HCT116 (cell line): Measurements from ENCODE around the gene TULP4. TPM values are rescaled to one million over a fixed set of nuclear protein-coding genes. Genes with fewer than 3 reads are reported as not detected.

ENCODE experiments used
- ATAC-seq: fragments of 200-7000 bp; cut with Tn5 transposase; 2 replicates; pipeline ENCODE4 v1.9.1; 2020; ENCODE audit warnings: mild to moderate bottlenecking, moderate library complexity
- BruUV-seq: library from RNA; stranded (reverse); fragments of 400-500 nt; replicated peaks from 2 replicates; lab custom pipeline; 2021; lab: Mats Ljungman, UMichigan
- CTCF ChIA-PET: fragments of 300-600 bp; sonication (Branson Sonifier 250); formaldehyde crosslinking; loops from one replicate; lab custom pipeline; 2021; ENCODE audit warnings: antibody characterized with exemption; lab: Charles Lee
- POLR2A ChIA-PET: fragments of 300-600, 350-600 bp; sonication (Branson Sonifier 250); formaldehyde crosslinking; loops from one replicate; lab custom pipeline; 2021; ENCODE audit warnings: antibody characterized with exemption; lab: Charles Lee
- RAD21 ChIA-PET, 2 experiments: fragments of 300-600 bp; sonication (Branson Sonifier 250); formaldehyde crosslinking; loops; one replicate each; lab custom pipeline; 2023; ENCODE audit warnings: low total read pairs in 2 of 2; ENCODE audit not compliant: uncharacterized antibody in 2 of 2, unreplicated experiment in 2 of 2, low non-redundant PET in 1 of 2; lab: Charles Lee
- DNase-seq: peaks from one replicate; pipeline ENCODE4 v3.0.0-alpha.2; 2010; ENCODE audit warnings: low read depth, low spot score
- H2AFZ ChIP-seq: fragments of 200-600 bp; shearing (Covaris generic), sonication (generic); 2 replicates; pipeline ENCODE4 v1.6.1; 2017; ENCODE audit warnings: low read depth, mixed run types, mixed read lengths, antibody characterized with exemption, low read length; ENCODE audit not compliant: poor library complexity, severe bottlenecking
- H3K27ac ChIP-seq: 2 replicates; pipeline ENCODE4 v1.5.1; 2012; ENCODE audit warnings: low read depth, low read length
- H3K27me3 ChIP-seq: fragments of 200-600 bp; sonication (generic); 2 replicates; pipeline ENCODE4 v1.6.1; 2016; ENCODE audit warnings: mixed run types, low read length, mixed read lengths; ENCODE audit not compliant: insufficient read depth
- H3K36me3 ChIP-seq, 2 experiments: fragments of 200-500 bp in 1 of 2; fragments of 200-600 bp in 1 of 2; sonication (Bioruptor generic) in 1 of 2; sonication (generic) in 1 of 2; 2 replicates each; pipeline versions ENCODE4 v1.5.1 to v1.6.1; 2014 to 2016; ENCODE audit warnings: low read length in 2 of 2, inconsistent platforms in 1 of 2, mixed read lengths in 1 of 2, mixed run types in 1 of 2; ENCODE audit not compliant: insufficient read depth in 2 of 2, control insufficient read depth in 1 of 2
- H3K4me1 ChIP-seq, 2 experiments: fragments of 200-600 bp in 1 of 2; sonication (generic) in 1 of 2; 2 replicates each; pipeline versions ENCODE4 v1.5.1 to v1.6.1; 2012 to 2017; ENCODE audit warnings: low read length in 2 of 2, inconsistent platforms in 1 of 2, mild to moderate bottlenecking in 1 of 2, mixed read lengths in 1 of 2, mixed run types in 1 of 2, moderate library complexity in 1 of 2; ENCODE audit not compliant: insufficient read depth in 2 of 2, control insufficient read depth in 1 of 2
- H3K4me2 ChIP-seq: fragments of 200-600 bp; sonication (generic); 2 replicates; pipeline ENCODE4 v1.6.1; 2017; ENCODE audit warnings: mixed run types, low read length, mixed read lengths
- H3K4me3 ChIP-seq, 2 experiments: fragments of 200-600 bp in 1 of 2; sonication (generic) in 1 of 2; replicated peaks in 1 of 2; 2 replicates each; pipeline ENCODE4 v1.5.1; 2011 to 2016; ENCODE audit warnings: low read length in 2 of 2, control low read depth in 1 of 2, low read depth in 1 of 2, mild to moderate bottlenecking in 1 of 2, mixed read lengths in 1 of 2, mixed run types in 1 of 2
- H3K79me2 ChIP-seq: fragments of 200-600 bp; sonication (generic); 2 replicates; pipeline ENCODE4 v1.6.1; 2017; ENCODE audit warnings: mild to moderate bottlenecking, mixed run types, low read length, moderate library complexity, mixed read lengths; ENCODE audit not compliant: insufficient read depth
- H3K9ac ChIP-seq: fragments of 200-600 bp; sonication (generic); 2 replicates; pipeline ENCODE4 v1.6.1; 2016; ENCODE audit warnings: low read length, mixed read lengths
- H3K9me2 ChIP-seq: fragments of 200-600 bp; sonication (generic), shearing (Covaris generic); 2 replicates; pipeline ENCODE4 v1.6.1; 2017; ENCODE audit warnings: mixed run types, mild to moderate bottlenecking, moderate library complexity; ENCODE audit not compliant: insufficient read depth
- H3K9me3 ChIP-seq, 2 experiments: fragments of 200-500 bp in 1 of 2; fragments of 200-600 bp in 1 of 2; sonication (Bioruptor generic) in 1 of 2; sonication (generic) in 1 of 2; 2 replicates each; pipeline ENCODE4 v1.6.1; 2014 to 2017; ENCODE audit warnings: low read length in 2 of 2, mixed read lengths in 2 of 2, inconsistent platforms in 1 of 2, low read depth in 1 of 2, mild to moderate bottlenecking in 1 of 2, mixed run types in 1 of 2, moderate library complexity in 1 of 2; ENCODE audit not compliant: control insufficient read depth in 1 of 2, insufficient read depth in 1 of 2
- H4K20me1 ChIP-seq: fragments of 200-600 bp; sonication (generic), shearing (Covaris generic); 2 replicates; pipeline ENCODE4 v1.6.1; 2017; ENCODE audit warnings: mixed run types, mild to moderate bottlenecking, moderate library complexity; ENCODE audit not compliant: insufficient read depth
- CBX3 ChIP-seq: IDR thresholded peaks from 2 replicates; pipeline ENCODE4 v1.6.1; 2012; ENCODE audit warnings: low read depth
- CEBPB ChIP-seq: IDR thresholded peaks from 2 replicates; pipeline ENCODE4 v1.6.1; 2012; ENCODE audit warnings: low read depth
- EGR1 ChIP-seq: IDR thresholded peaks from 2 replicates; pipeline ENCODE4 v1.6.1; 2012; ENCODE audit warnings: low read depth
- FOSL1 ChIP-seq: IDR thresholded peaks from 2 replicates; pipeline ENCODE4 v1.6.1; 2012; ENCODE audit warnings: low read depth
- MAX ChIP-seq: IDR thresholded peaks from 2 replicates; pipeline ENCODE4 v1.6.1; 2012
- POLR2AphosphoS5 ChIP-seq: IDR thresholded peaks from 2 replicates; pipeline ENCODE4 v1.6.1; 2011; ENCODE audit warnings: mild to moderate bottlenecking, low read depth, low read length, moderate library complexity
- SRF ChIP-seq: IDR thresholded peaks from 2 replicates; pipeline ENCODE4 v1.6.1; 2012; ENCODE audit warnings: low read depth
- TCF7L2 ChIP-seq: IDR thresholded peaks from 2 replicates; pipeline ENCODE4 v1.7.0; 2011; ENCODE audit warnings: borderline replicate concordance, inconsistent platforms; ENCODE audit not compliant: insufficient read depth, insufficient read length; ENCODE audit errors: extremely low read depth
- YY1 ChIP-seq: IDR thresholded peaks from 2 replicates; pipeline ENCODE4 v1.6.1; 2011; ENCODE audit warnings: low read length, low read depth, moderate library complexity, mild to moderate bottlenecking; ENCODE audit not compliant: insufficient replicate concordance; ENCODE audit errors: extremely low read depth
- ZNF274 ChIP-seq: fragments of 200-500 bp; sonication (Bioruptor generic); IDR thresholded peaks from 2 replicates; pipeline ENCODE4 v1.6.1; 2014; ENCODE audit warnings: mild to moderate bottlenecking, low read depth, low read length, inconsistent platforms
- intact Hi-C: fragments of 100-400 bp; cut with micrococcal nuclease; formaldehyde crosslinking; loops from 2 replicates; pipeline ENCODE4 v1.10.0; 2022
- total RNA-seq: library from RNA; stranded (reverse); gene quantifications from one replicate; pipeline ENCODE4 v1.2.1, GENCODE V29; 2021; ENCODE audit not compliant: unreplicated experiment

TULP4 gene
- total RNA-seq, 1 experiment from 2014 or later: 70.8 TPM

GRCh38 chr6:158328952-158329351, 16.7 kb downstream of the TULP4 start:
- Histone ChIP-seq H3K79me2 (peaks cover 64% of the 10 kb centered on the region), H3K36me3 (0 out of 4 replicates have a peak, but pooled peaks cover 0 to 4% of the 10 kb centered on the region in 2 experiments), H2AFZ (no peak overlapping the region), H3K9me3 (peaks cover 0 to 13% of the 10 kb centered on the region in 2 experiments; a peak in 1 of 4 replicates), H4K20me1 (no peaks in the 10 kb centered on the region), H3K27me3 (no peaks in the 10 kb centered on the region), H3K27ac (no peak overlapping the region), H3K4me3 (no peak overlapping the region), H3K9ac (no peak overlapping the region), H3K4me2 (no peak overlapping the region), H3K4me1 (peaks cover 3 to 7% of the 10 kb centered on the region in 2 experiments; a peak in 1 of 4 replicates), H3K9me2 (no peaks in the 10 kb centered on the region)
- POLR2A ChIA-PET: interaction anchor here (0.7 kb wide), 1 partner anchor 424 kb away, joined by 4 read pairs; no protein-coding TSS in a partner anchor
- intact Hi-C loops: no loop called here
- RAD21 ChIA-PET: no interaction called here
- no peak for TF ChIP-seq CBX3
- CTCF ChIA-PET: no interaction called here
- no peak for ATAC-seq
- DNase-seq: no peak
- BruUV-seq: no TSS peak

- RAD21 ChIA-PET: no interaction called here
- Histone ChIP-seq H3K9me2 (no peaks in the 10 kb centered on the region), H3K4me3 (no peak overlapping the region), H3K9me3 (peaks cover 0 to 13% of the 10 kb centered on the region in 2 experiments; a peak in 1 of 4 replicates), H3K36me3 (0 out of 4 replicates have a peak, but pooled peaks cover 0 to 4% of the 10 kb centered on the region in 2 experiments), H3K27ac (no peak overlapping the region), H4K20me1 (no peaks in the 10 kb centered on the region), H2AFZ (no peak overlapping the region), H3K4me1 (peaks cover 3 to 7% of the 10 kb centered on the region in 2 experiments; a peak in 1 of 4 replicates), H3K9ac (no peak overlapping the region), H3K27me3 (no peaks in the 10 kb centered on the region), H3K4me2 (no peak overlapping the region), H3K79me2 (peaks cover 60% of the 10 kb centered on the region)
- POLR2A ChIA-PET: interaction anchor here (0.7 kb wide), 1 partner anchor 423 kb away, joined by 4 read pairs; no protein-coding TSS in a partner anchor
- DNase-seq (no peak), ATAC-seq (no peak)
- CTCF ChIA-PET: no interaction called here
- BruUV-seq: no TSS peak
- intact Hi-C loops: no loop called here
- no peak for TF ChIP-seq FOSL1
- TF ChIP-seq MAX: no peak
- no peak for TF ChIP-seq CBX3
- no peak for TF ChIP-seq TCF7L2
- TF ChIP-seq EGR1: no peak
- TF ChIP-seq CEBPB: no peak
- TF ChIP-seq POLR2AphosphoS5: no peak
- TF ChIP-seq ZNF274: no peak
- no peak for TF ChIP-seq YY1
- TF ChIP-seq SRF: no peak
These were observed 17.3 kb downstream of the TULP4 start for GRCh38 chr6:158329531-158329930.
